ENCODE measurements around the gene MCCD1. TPM values are rescaled to one million over a fixed set of nuclear protein-coding genes. Genes with fewer than 3 reads are reported as not detected.
"Not testable (repeated sequence)": the region's sequence is repeated elsewhere in the genome, so short reads cannot be mapped to it uniquely, and the experiment has no call there.

MCCD1 gene
- total and polyA plus RNA-seq, 5 donors: not detected

GRCh38 chr6:31543639-31544038 is 14.9 kb downstream of the MCCD1 start:
- Histone ChIP-seq H3K27ac (ENCODE audit: low read length) (no peak overlapping the region), H3K9me3 (ENCODE audit: control insufficient read depth, low read length) (no peaks in the 10 kb centered on the region), H3K27me3 (ENCODE audit: control insufficient read depth, insufficient read depth) (no peaks in the 10 kb centered on the region), H3K4me3 (ENCODE audit: low read length) (no peak overlapping the region), H3K4me1 (ENCODE audit: control insufficient read depth, insufficient read depth, low read length) (peaks cover 9% of the 10 kb centered on the region)
- ATAC-seq (no peak), DNase-seq (no peak)
- intact Hi-C loops (cut with DNase I): no loop called here
- WGBS: 95% methylated on average over 6 of the region's 6 CpGs

GRCh38 chr6:31544676-31545075 is 15.9 kb downstream of the MCCD1 start:
- H3K4me1 ChIP-seq (ENCODE audit: control insufficient read depth, insufficient read depth, low read length): peaks cover 9% of the 10 kb centered on the region

GRCh38 chr6:31545291-31545690 is 16.5 kb downstream of the MCCD1 start:
- H3K4me1 ChIP-seq (ENCODE audit: control insufficient read depth, insufficient read depth, low read length): peaks cover 6% of the 10 kb centered on the region
- no peak overlapping the region for H3K27ac ChIP-seq (ENCODE audit: low read length)
- ATAC-seq: no peak
- no peak for DNase-seq
- intact Hi-C loops (cut with DNase I): loop anchor here (5.0 kb wide), 3 partner anchors 37 to 117 kb away; partner anchors contain the start of genes LTB (in 2 of the 4), C6orf47 (in 1 of the 4) and GPANK1 (in 1 of the 4)
- H3K9me3 ChIP-seq (ENCODE audit: control insufficient read depth, low read length): no peaks in the 10 kb centered on the region
- H3K4me3 ChIP-seq (ENCODE audit: low read length): no peak overlapping the region
- WGBS: 78% methylated on average over 7 of the region's 7 CpGs
- no peaks in the 10 kb centered on the region for H3K27me3 ChIP-seq (ENCODE audit: control insufficient read depth, insufficient read depth)

More at GRCh38 chr6:31544676-31545075, 15.9 kb downstream of the MCCD1 start:
- H3K27ac ChIP-seq (ENCODE audit: low read length): no peak overlapping the region
- no peak for DNase-seq
- WGBS: 82% methylated on average over 2 of the region's 2 CpGs
- H3K4me3 ChIP-seq (ENCODE audit: low read length): no peak overlapping the region
- H3K27me3 ChIP-seq (ENCODE audit: control insufficient read depth, insufficient read depth): no peaks in the 10 kb centered on the region
- ATAC-seq: no peak
- no peaks in the 10 kb centered on the region for H3K9me3 ChIP-seq (ENCODE audit: control insufficient read depth, low read length)
- intact Hi-C loops (cut with DNase I): loop anchor here (5.0 kb wide), 3 partner anchors 38 to 118 kb away; partner anchors contain the start of genes LTB (in 2 of the 4), C6orf47 (in 1 of the 4) and GPANK1 (in 1 of the 4)

- ATAC-seq (peak; percentile 81 to 83), DNase-seq (peak; percentile 85 to 95 (median 94))
- intact Hi-C loops (cut with DNase I): loop anchor here (2.0 to 5.0 kb wide), 4 partner anchors 36 to 116 kb away; partner anchors contain the start of genes LTB (in 2 of the 4), C6orf47 (in 1 of the 4) and GPANK1 (in 1 of the 4)
- no peaks in the 10 kb centered on the region for H3K9me3 ChIP-seq (ENCODE audit: control insufficient read depth, low read length)
- H3K4me3 ChIP-seq (ENCODE audit: low read length): peak within 1 kb of the TSS; percentile 56
- H3K27ac ChIP-seq (ENCODE audit: low read length): peak within 1 kb of the TSS; percentile 82
- 8% methylated on average over 11 of the region's 11 CpGs for whole genome bisulfite sequencing
- H3K4me1 ChIP-seq (ENCODE audit: control insufficient read depth, insufficient read depth, low read length): peaks cover 4% of the 10 kb centered on the region
- H3K27me3 ChIP-seq (ENCODE audit: control insufficient read depth, insufficient read depth): no peaks in the 10 kb centered on the region
Observed at GRCh38 chr6:31546339-31546957, 17.7 kb downstream of the MCCD1 start, which contains the start of gene ATP6V1G2. Gene ATP6V1G2, minus strand, starts transcription at chr6:31546608. Its CDS starts 49 bp downstream, at chr6:31546559.

GRCh38 chr6:31546958-31547726 is 18.4 kb downstream of the MCCD1 start, which contains the start of gene NFKBIL1:
Gene NFKBIL1, plus strand, starts transcription at chr6:31547608. Its CDS starts 87 bp downstream, at chr6:31547695.
- intact Hi-C loops (cut with DNase I): loop anchor here (2.0 to 5.0 kb wide), 4 partner anchors 35 to 115 kb away; partner anchors contain the start of genes LTB (in 2 of the 4), C6orf47 (in 1 of the 4) and GPANK1 (in 1 of the 4)
- peak; percentile 96 to 98 (median 97) for DNase-seq
- H3K4me1 ChIP-seq (ENCODE audit: control insufficient read depth, insufficient read depth, low read length): peaks cover 4% of the 10 kb centered on the region
- peak; percentile 97 for ATAC-seq
- H3K9me3 ChIP-seq (ENCODE audit: control insufficient read depth, low read length): no peaks in the 10 kb centered on the region
- no peaks in the 10 kb centered on the region for H3K27me3 ChIP-seq (ENCODE audit: control insufficient read depth, insufficient read depth)
- peak within 1 kb of the TSS; percentile 82 for H3K27ac ChIP-seq (ENCODE audit: low read length)
- under 1% methylated on average over 25 of the region's 25 CpGs for WGBS
- peak within 1 kb of the TSS; percentile 56 for H3K4me3 ChIP-seq (ENCODE audit: low read length)

GRCh38 chr6:31547727-31548543 is 19.2 kb downstream of the MCCD1 start:
- peak in 2 of 3 donors; percentile 71 to 72 for DNase-seq
- WGBS: 77% methylated on average over 24 of the region's 24 CpGs
- Histone ChIP-seq H3K27ac (ENCODE audit: low read length) (peak overlapping the region; percentile 82), H3K4me1 (ENCODE audit: control insufficient read depth, insufficient read depth, low read length) (peaks cover 4% of the 10 kb centered on the region), H3K9me3 (ENCODE audit: control insufficient read depth, low read length) (no peaks in the 10 kb centered on the region), H3K27me3 (ENCODE audit: control insufficient read depth, insufficient read depth) (no peaks in the 10 kb centered on the region), H3K4me3 (ENCODE audit: low read length) (peak overlapping the region; percentile 56)
- peak in 1 of 2 donors; percentile 3 for ATAC-seq
- intact Hi-C loops (cut with DNase I): loop anchor here (2.0 to 5.0 kb wide), 4 partner anchors 34 to 114 kb away; partner anchors contain the start of genes LTB (in 2 of the 4), C6orf47 (in 1 of the 4) and GPANK1 (in 1 of the 4)

- DNase-seq (no peak), ATAC-seq (no peak)
- Histone ChIP-seq H3K4me1 (ENCODE audit: control insufficient read depth, insufficient read depth, low read length) (peaks cover 4% of the 10 kb centered on the region), H3K27me3 (ENCODE audit: control insufficient read depth, insufficient read depth) (no peaks in the 10 kb centered on the region), H3K27ac (ENCODE audit: low read length) (no peak overlapping the region), H3K9me3 (ENCODE audit: control insufficient read depth, low read length) (no peaks in the 10 kb centered on the region), H3K4me3 (ENCODE audit: low read length) (no peak overlapping the region)
- WGBS: 92% methylated on average over 2 of the region's 2 CpGs
- intact Hi-C loops (cut with DNase I): loop anchor here (5.0 kb wide), 3 partner anchors 34 to 114 kb away; partner anchors contain the start of genes LTB (in 2 of the 4), C6orf47 (in 1 of the 4) and GPANK1 (in 1 of the 4)
Observed at GRCh38 chr6:31548544-31548873, 19.7 kb downstream of the MCCD1 start.

GRCh38 chr6:31551371-31551770 is 22.6 kb downstream of the MCCD1 start:
- not testable (repeated sequence) for H3K4me1 ChIP-seq (ENCODE audit: control insufficient read depth, insufficient read depth, low read length); H3K4me3 ChIP-seq (ENCODE audit: low read length); H3K27ac ChIP-seq (ENCODE audit: low read length); ATAC-seq; H3K9me3 ChIP-seq (ENCODE audit: control insufficient read depth, low read length); H3K27me3 ChIP-seq (ENCODE audit: control insufficient read depth, insufficient read depth)
- WGBS: 57% methylated on average over 5 of the region's 5 CpGs
- peak in 2 of 3 donors; percentile 72 to 79 for DNase-seq
- intact Hi-C loops (cut with DNase I): loop anchor here in 1 of 4 donors (5.0 kb wide), 1 partner anchor 36 kb away; the partner anchor contains the start of gene LST1

- peaks cover 18% of the 10 kb centered on the region for H3K4me1 ChIP-seq (ENCODE audit: control insufficient read depth, insufficient read depth, low read length)
- DNase-seq: no peak
- no peak overlapping the region for H3K4me3 ChIP-seq (ENCODE audit: low read length)
- no peak for ATAC-seq
- H3K27ac ChIP-seq (ENCODE audit: low read length): no peak overlapping the region
- H3K27me3 ChIP-seq (ENCODE audit: control insufficient read depth, insufficient read depth): no peaks in the 10 kb centered on the region
- WGBS: 61% methylated on average over 3 of the region's 3 CpGs
- intact Hi-C loops (cut with DNase I): no loop called here
- no peaks in the 10 kb centered on the region for H3K9me3 ChIP-seq (ENCODE audit: control insufficient read depth, low read length)
Observed at GRCh38 chr6:31556307-31556706, 27.5 kb downstream of the MCCD1 start.
